ENCODE data around the gene PELO. TPM values are rescaled to one million over a fixed set of nuclear protein-coding genes. Genes with fewer than 3 reads are reported as not detected.

The PELO gene
- total and polyA plus RNA-seq, 3 donors from 2014 or later, result 9.0 to 10.6 (median 9.4) TPM

DNA sequence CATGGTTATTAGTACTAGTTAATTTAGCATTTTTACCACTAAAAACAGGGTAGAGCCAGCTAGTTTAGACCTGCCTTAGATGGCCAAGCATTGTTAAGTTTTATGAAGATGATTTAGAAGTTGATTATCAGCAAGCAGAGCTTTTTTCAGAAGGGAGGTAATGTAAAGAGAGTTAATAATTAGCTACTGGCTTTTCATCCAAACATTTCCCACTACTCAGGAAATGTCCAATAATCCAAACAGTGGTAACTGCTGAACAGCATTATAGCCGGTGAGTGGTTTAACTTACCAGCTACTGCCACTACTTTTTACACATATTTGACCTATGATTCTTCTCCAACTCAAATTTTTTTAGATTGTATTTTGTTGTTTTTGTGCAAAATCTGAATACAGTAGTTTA is 1.7 kb downstream of the PELO start:
- no peak for TF ChIP-seq POLR2A (IDR thresholded peaks at IDR 0.05)
- TF ChIP-seq, protein P1, sequence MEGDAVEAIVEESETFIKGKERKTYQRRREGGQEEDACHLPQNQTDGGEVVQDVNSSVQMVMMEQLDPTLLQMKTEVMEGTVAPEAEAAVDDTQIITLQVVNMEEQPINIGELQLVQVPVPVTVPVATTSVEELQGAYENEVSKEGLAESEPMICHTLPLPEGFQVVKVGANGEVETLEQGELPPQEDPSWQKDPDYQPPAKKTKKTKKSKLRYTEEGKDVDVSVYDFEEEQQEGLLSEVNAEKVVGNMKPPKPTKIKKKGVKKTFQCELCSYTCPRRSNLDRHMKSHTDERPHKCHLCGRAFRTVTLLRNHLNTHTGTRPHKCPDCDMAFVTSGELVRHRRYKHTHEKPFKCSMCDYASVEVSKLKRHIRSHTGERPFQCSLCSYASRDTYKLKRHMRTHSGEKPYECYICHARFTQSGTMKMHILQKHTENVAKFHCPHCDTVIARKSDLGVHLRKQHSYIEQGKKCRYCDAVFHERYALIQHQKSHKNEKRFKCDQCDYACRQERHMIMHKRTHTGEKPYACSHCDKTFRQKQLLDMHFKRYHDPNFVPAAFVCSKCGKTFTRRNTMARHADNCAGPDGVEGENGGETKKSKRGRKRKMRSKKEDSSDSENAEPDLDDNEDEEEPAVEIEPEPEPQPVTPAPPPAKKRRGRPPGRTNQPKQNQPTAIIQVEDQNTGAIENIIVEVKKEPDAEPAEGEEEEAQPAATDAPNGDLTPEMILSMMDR (IDR thresholded peaks at IDR 0.05), result no peak
- WGBS, 2 donors, result 74 to 81% methylated on average over 1 of the region's 1 CpG
- H3K27ac ChIP-seq, result no peak overlapping the region

DNA sequence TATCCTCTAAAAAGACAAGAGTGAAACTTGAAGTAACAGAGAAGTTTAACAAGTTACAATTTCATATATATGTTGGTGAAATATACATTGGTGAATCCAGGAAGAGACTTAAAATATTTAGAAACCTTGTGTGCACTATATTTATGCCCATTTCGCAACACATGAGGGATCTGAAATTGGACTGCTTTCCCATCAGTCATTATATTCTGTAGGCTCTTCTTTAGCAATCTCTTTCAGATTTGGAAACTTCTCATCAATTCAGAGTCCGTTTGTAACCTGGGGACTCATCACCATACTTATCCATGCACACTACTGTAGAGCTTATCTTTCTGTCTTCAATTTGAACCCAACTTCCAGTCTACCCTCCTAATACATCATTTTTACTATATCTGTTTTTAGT is 2.1 kb downstream of the PELO start:
- H3K4me1 ChIP-seq, result no peaks in the 10 kb centered on the region
- WGBS, 2 donors, result 83 to 90% methylated on average over 2 of the region's 2 CpGs
- H3K4me3 ChIP-seq, result no peak overlapping the region
- intact Hi-C loops (cut with DNase I; ENCODE audit: low total_unique reads), result no loop called here
- no peaks in the 10 kb centered on the region for H3K9me3 ChIP-seq
- no peak for TF ChIP-seq POLR2A (IDR thresholded peaks at IDR 0.05)
- no peak for DNase-seq
- H3K27me3 ChIP-seq, result no peaks in the 10 kb centered on the region
- no peak overlapping the region for H3K27ac ChIP-seq
- H3K36me3 ChIP-seq (ENCODE audit: low read depth, missing control alignments), result no peaks in the 10 kb centered on the region

More for the DNA sequence above, 1.7 kb downstream of the PELO start:
- no peak for DNase-seq
- Histone ChIP-seq H3K4me3 (no peak overlapping the region), H3K4me1 (no peaks in the 10 kb centered on the region), H3K27me3 (no peaks in the 10 kb centered on the region), H3K9me3 (no peaks in the 10 kb centered on the region), H3K36me3 (ENCODE audit: low read depth, missing control alignments) (no peaks in the 10 kb centered on the region)
- intact Hi-C loops (cut with DNase I; ENCODE audit: low total_unique reads), result no loop called here

DNA sequence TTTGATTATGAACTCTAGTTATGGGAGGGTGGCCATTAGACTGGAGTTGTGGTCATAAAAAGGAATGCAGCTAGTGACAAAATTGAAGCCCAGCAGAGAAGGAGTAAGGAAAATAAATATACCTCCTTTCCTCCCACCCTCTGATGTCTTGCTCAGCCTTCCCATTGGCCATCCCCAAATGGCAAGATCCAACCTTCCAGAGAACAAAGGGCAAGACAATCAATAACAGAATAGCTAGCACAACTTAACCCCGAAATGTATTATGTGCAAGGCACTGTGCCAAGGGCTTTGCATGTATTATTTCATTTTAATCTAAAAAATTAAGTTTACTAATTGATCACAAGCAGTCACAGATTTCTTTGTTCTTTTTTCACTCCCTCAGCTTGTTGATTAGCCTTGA is 3.6 kb downstream of the PELO start:
- Histone ChIP-seq H3K4me3 (no peak overlapping the region), H3K27ac (no peak overlapping the region)

DNA sequence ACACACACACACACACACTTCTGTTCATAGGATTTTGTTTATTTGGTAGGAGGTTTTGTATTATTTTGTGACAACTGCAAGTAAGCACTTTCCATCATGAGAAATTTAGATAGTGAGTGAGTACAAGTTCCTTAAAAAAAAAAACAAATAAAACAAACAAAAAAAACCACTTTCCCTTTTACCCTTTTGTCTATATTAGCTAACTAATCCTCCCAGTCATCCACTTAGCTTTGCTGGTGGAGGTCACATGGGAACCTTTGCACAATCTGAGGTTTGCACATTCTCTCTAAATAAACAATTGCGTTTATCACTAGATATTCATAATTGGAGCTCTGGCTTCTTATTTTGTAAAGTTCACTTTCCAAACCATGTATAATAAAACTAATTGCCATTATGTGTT is 6.8 kb downstream of the PELO start:
- DNase-seq, result no peak
- Histone ChIP-seq H3K36me3 (ENCODE audit: low read depth, missing control alignments) (no peaks in the 10 kb centered on the region), H3K4me3 (no peak overlapping the region), H3K9me3 (no peaks in the 10 kb centered on the region), H3K27me3 (no peaks in the 10 kb centered on the region), H3K4me1 (peaks cover 4% of the 10 kb centered on the region), H3K27ac (no peak overlapping the region)
- WGBS, 2 donors, result 69 to 73% methylated on average over 1 of the region's 1 CpG
- intact Hi-C loops (cut with DNase I; ENCODE audit: low total_unique reads), result no loop called here
- no peak for TF ChIP-seq POLR2A (IDR thresholded peaks at IDR 0.05)
- TF ChIP-seq, protein P1 (IDR thresholded peaks at IDR 0.05), result no peak

More for the DNA sequence above, 3.6 kb downstream of the PELO start:
- intact Hi-C loops (cut with DNase I; ENCODE audit: low total_unique reads), result no loop called here
- H3K9me3 ChIP-seq, result no peaks in the 10 kb centered on the region
- H3K27me3 ChIP-seq, result no peaks in the 10 kb centered on the region
- no peaks in the 10 kb centered on the region for H3K36me3 ChIP-seq (ENCODE audit: low read depth, missing control alignments)
- DNase-seq, result no peak
- TF ChIP-seq POLR2A (IDR thresholded peaks at IDR 0.05), result no peak
- TF ChIP-seq, protein P1 (IDR thresholded peaks at IDR 0.05), result no peak
- 95 to 98% methylated on average over 1 of the region's 1 CpG for WGBS, 2 donors
- no peaks in the 10 kb centered on the region for H3K4me1 ChIP-seq

DNA sequence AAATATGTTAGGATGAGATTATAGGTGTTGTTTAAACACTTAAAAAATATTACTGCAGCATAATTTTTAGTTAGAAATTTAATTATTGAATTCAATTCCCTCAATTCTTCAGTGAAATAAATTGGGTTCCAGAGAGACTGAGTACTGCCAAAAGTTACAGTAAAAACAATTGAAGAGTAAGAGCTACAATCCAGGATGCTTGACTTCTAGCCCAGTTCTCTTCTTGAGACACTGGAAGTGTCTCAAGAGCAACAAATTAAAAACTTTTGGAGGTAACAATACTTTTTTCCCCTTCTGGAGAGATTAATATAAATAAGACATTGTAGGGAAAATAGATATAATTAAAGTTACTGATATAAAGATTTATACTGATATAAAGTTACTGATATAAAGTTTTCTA is 8.3 kb downstream of the PELO start:
- no peak for DNase-seq
- Histone ChIP-seq H3K36me3 (ENCODE audit: low read depth, missing control alignments) (no peaks in the 10 kb centered on the region), H3K27me3 (no peaks in the 10 kb centered on the region), H3K4me1 (peaks cover 5% of the 10 kb centered on the region), H3K27ac (no peak overlapping the region), H3K4me3 (no peak overlapping the region), H3K9me3 (no peaks in the 10 kb centered on the region)
- TF ChIP-seq POLR2A (IDR thresholded peaks at IDR 0.05), result no peak
- TF ChIP-seq, protein P1 (IDR thresholded peaks at IDR 0.05), result no peak
- intact Hi-C loops (cut with DNase I; ENCODE audit: low total_unique reads), result no loop called here

Data from testis (tissue), 3 donors.